NCI-H2227 treated with DMSO at 0.1 percent for 48 hours (cell line): ENCODE data around the gene DPP9.

ENCODE experiments used
- DNase-seq: peaks from one replicate; lab custom pipeline; 2025; lab: John Stamatoyannopoulos, UW

DPP9 gene

GRCh38 chr19:4709440-4710280 lies 14.0 kb downstream of the DPP9 start:
- DNase-seq, result no peak

GRCh38 chr19:4707956-4708650 lies 15.5 kb downstream of the DPP9 start:
- DNase-seq, result no peak

- DNase-seq, result no peak
These were observed 16.3 kb downstream of the DPP9 start for GRCh38 chr19:4707322-4707721.

GRCh38 chr19:4705413-4706131 lies 18.1 kb downstream of the DPP9 start:
- DNase-seq, result no peak

- no peak for DNase-seq
These were observed 19.3 kb downstream of the DPP9 start for GRCh38 chr19:4704317-4704673.

- DNase-seq, result no peak
These were observed 19.8 kb downstream of the DPP9 start for GRCh38 chr19:4703671-4704316.

GRCh38 chr19:4702764-4703163 lies 20.9 kb downstream of the DPP9 start:
- DNase-seq, result no peak

- no peak for DNase-seq
These were observed 22.1 kb downstream of the DPP9 start for GRCh38 chr19:4701557-4701956.

- DNase-seq, result no peak
These were observed 23.0 kb downstream of the DPP9 start for GRCh38 chr19:4700693-4700970.

- no peak for DNase-seq
These were observed 23.6 kb downstream of the DPP9 start for GRCh38 chr19:4699826-4700692.

- DNase-seq, result no peak
These were observed 26.3 kb downstream of the DPP9 start for GRCh38 chr19:4697304-4697703.

GRCh38 chr19:4695224-4695731 lies 28.4 kb downstream of the DPP9 start:
- DNase-seq, result no peak

- DNase-seq, result no peak
These were observed 29.2 kb downstream of the DPP9 start for GRCh38 chr19:4694211-4694987.

GRCh38 chr19:4693471-4694121 lies 30.0 kb downstream of the DPP9 start:
- DNase-seq, result no peak

- no peak for DNase-seq
These were observed 30.6 kb downstream of the DPP9 start for GRCh38 chr19:4693078-4693350.

- no peak for DNase-seq
These were observed 31.2 kb downstream of the DPP9 start for GRCh38 chr19:4692251-4693077.

- DNase-seq, result no peak
These were observed 32.3 kb downstream of the DPP9 start for GRCh38 chr19:4691373-4691772.

GRCh38 chr19:4690361-4690760 lies 33.3 kb downstream of the DPP9 start:
- no peak for DNase-seq

GRCh38 chr19:4689403-4689802 lies 34.2 kb downstream of the DPP9 start:
- DNase-seq, result no peak

- DNase-seq, result no peak
These were observed 35.1 kb downstream of the DPP9 start for GRCh38 chr19:4688587-4688986.
